ENCODE data around the gene MNAT1. TPM values are rescaled to one million over a fixed set of nuclear protein-coding genes. Genes with fewer than 3 reads are reported as not detected.

The MNAT1 gene
- total RNA-seq, 4 donors from 2014 or later = 4.2 to 30.3 (median 17.8) TPM

GRCh38 chr14:60700598-60700997 is 34.0 kb upstream of the MNAT1 start:
- intact Hi-C loops (cut with DNase I; ENCODE audit: low total_unique reads) = no loop called here
- Histone ChIP-seq H3K27me3 (no peaks in the 10 kb centered on the region), H3K36me3 (no peaks in the 10 kb centered on the region), H3K4me3 (no peak overlapping the region), H3K27ac (no peak overlapping the region), H3K4me1 (no peaks in the 10 kb centered on the region), H3K9me3 (peaks cover 8 to 9% of the 10 kb centered on the region in 2 donors)
- whole genome bisulfite sequencing, 2 donors (ENCODE audit: low coverage in 1 of 2) = 85 to 88% methylated on average over 3 of the region's 3 CpGs
- DNase-seq = no peak
- no peak for TF ChIP-seq CTCF (IDR thresholded peaks at IDR 0.05)
- TF ChIP-seq POLR2AphosphoS5 (IDR thresholded peaks at IDR 0.05) = no peak
- TF ChIP-seq EP300 (IDR thresholded peaks at IDR 0.05; ENCODE audit: low read depth) = no peak
- in situ Hi-C loops (cut with MboI; ENCODE audit: low pct_ligation_motif_present in 1 of 4, low pct_unique_long_range_greater_than_20kb in 1 of 4, low sequenced_read_pairs in 3 of 4) = no loop called here

GRCh38 chr14:60705100-60705499 is 29.5 kb upstream of the MNAT1 start:
- H3K4me3 ChIP-seq = no peak overlapping the region
- DNase-seq = no peak
- no peaks in the 10 kb centered on the region for H3K36me3 ChIP-seq
- H3K4me1 ChIP-seq = no peaks in the 10 kb centered on the region
- TF ChIP-seq EP300 (IDR thresholded peaks at IDR 0.05; ENCODE audit: low read depth) (no peak), POLR2A (IDR thresholded peaks at IDR 0.05) (no peak), CTCF (IDR thresholded peaks at IDR 0.05) (no peak), POLR2AphosphoS5 (IDR thresholded peaks at IDR 0.05) (no peak)
- H3K27me3 ChIP-seq = no peaks in the 10 kb centered on the region
- H3K27ac ChIP-seq = no peak overlapping the region
- peaks cover 5 to 8% of the 10 kb centered on the region in 2 donors for H3K9me3 ChIP-seq
- in situ Hi-C loops (cut with MboI; ENCODE audit: low pct_ligation_motif_present in 1 of 4, low pct_unique_long_range_greater_than_20kb in 1 of 4, low sequenced_read_pairs in 3 of 4) = no loop called here
- intact Hi-C loops (cut with DNase I; ENCODE audit: low total_unique reads) = no loop called here

- DNase-seq = no peak
- H3K27ac ChIP-seq = no peak overlapping the region
- H3K9me3 ChIP-seq = no peaks in the 10 kb centered on the region
- in situ Hi-C loops (cut with MboI; ENCODE audit: low pct_ligation_motif_present in 1 of 4, low pct_unique_long_range_greater_than_20kb in 1 of 4, low sequenced_read_pairs in 3 of 4) (no loop called here), intact Hi-C loops (cut with DNase I; ENCODE audit: low total_unique reads) (no loop called here)
- H3K4me3 ChIP-seq = no peak overlapping the region
- peaks cover 5% of the 10 kb centered on the region for H3K27me3 ChIP-seq
- TF ChIP-seq POLR2A (IDR thresholded peaks at IDR 0.05) (no peak), EP300 (IDR thresholded peaks at IDR 0.05; ENCODE audit: low read depth) (no peak), CTCF (IDR thresholded peaks at IDR 0.05) (no peak), POLR2AphosphoS5 (IDR thresholded peaks at IDR 0.05) (no peak)
- 87 to 93% methylated on average over 3 of the region's 3 CpGs for WGBS, 2 donors (ENCODE audit: low coverage in 1 of 2)
- H3K36me3 ChIP-seq = no peaks in the 10 kb centered on the region
- no peaks in the 10 kb centered on the region for H3K4me1 ChIP-seq
Observed at GRCh38 chr14:60707858-60708257, 26.7 kb upstream of the MNAT1 start.

- TF ChIP-seq CTCF (IDR thresholded peaks at IDR 0.05) (no peak), POLR2AphosphoS5 (IDR thresholded peaks at IDR 0.05) (no peak), POLR2A (IDR thresholded peaks at IDR 0.05) (no peak), EP300 (IDR thresholded peaks at IDR 0.05; ENCODE audit: low read depth) (no peak)
- in situ Hi-C loops (cut with MboI; ENCODE audit: low pct_ligation_motif_present in 1 of 4, low pct_unique_long_range_greater_than_20kb in 1 of 4, low sequenced_read_pairs in 3 of 4) (no loop called here), intact Hi-C loops (cut with DNase I; ENCODE audit: low total_unique reads) (no loop called here)
- Histone ChIP-seq H3K4me3 (no peak overlapping the region), H3K27ac (no peak overlapping the region), H3K9me3 (no peaks in the 10 kb centered on the region), H3K36me3 (no peaks in the 10 kb centered on the region), H3K27me3 (peaks cover 5% of the 10 kb centered on the region), H3K4me1 (no peaks in the 10 kb centered on the region)
- no peak for DNase-seq
Observed at GRCh38 chr14:60710494-60710893, 24.1 kb upstream of the MNAT1 start.

Measured in transverse colon (tissue), 4 donors.